Stimulated activated CD4-positive, alpha-beta T cell treated with anti-CD3 and anti-CD28 coated beads, Interleukin-2, amount 100 ng/mL, for 4 hours (primary cell): ENCODE data around the gene RPIA.
"Not testable (repeated sequence)": the region's sequence is repeated elsewhere in the genome, so short reads cannot be mapped to it uniquely, and the experiment has no call there.

ENCODE experiments used
- DNase-seq: peaks from one replicate; pipeline ENCODE4 v3.0.0-alpha.2; 2020; ENCODE audit warnings: low read depth

The RPIA gene

GRCh38 chr2:88691339-88692183, at the start of gene RPIA:
Gene RPIA (plus strand): TSS chr2:88691673. CDS start chr2:88691699, 26 bp downstream.
- DNase-seq = peak; percentile 99

- no peak for DNase-seq
These were observed 49.2 kb upstream of the RPIA start for GRCh38 chr2:88642278-88642677.

- not testable (repeated sequence) for DNase-seq
These were observed 46.1 kb upstream of the RPIA start for GRCh38 chr2:88645291-88645882.

GRCh38 chr2:88651646-88652045, 39.8 kb upstream of the RPIA start:
- no peak for DNase-seq

- DNase-seq = no peak
These were observed 36.8 kb upstream of the RPIA start for GRCh38 chr2:88654714-88655113.

- no peak for DNase-seq
These were observed 34.8 kb upstream of the RPIA start for GRCh38 chr2:88656690-88657089.

- no peak for DNase-seq
These were observed 34.3 kb upstream of the RPIA start for GRCh38 chr2:88657131-88657530.

- no peak for DNase-seq
These were observed 33.1 kb upstream of the RPIA start for GRCh38 chr2:88658326-88658725.

GRCh38 chr2:88658881-88659537, 32.5 kb upstream of the RPIA start:
- no peak for DNase-seq

GRCh38 chr2:88659538-88659915, 31.9 kb upstream of the RPIA start:
- DNase-seq = no peak

- DNase-seq = no peak
These were observed 30.9 kb upstream of the RPIA start for GRCh38 chr2:88660622-88661021.

- no peak for DNase-seq
These were observed 24.9 kb upstream of the RPIA start for GRCh38 chr2:88666576-88666975.

GRCh38 chr2:88667219-88667618, 24.3 kb upstream of the RPIA start:
- no peak for DNase-seq

GRCh38 chr2:88668862-88669261, 22.6 kb upstream of the RPIA start:
- no peak for DNase-seq

GRCh38 chr2:88669482-88670214, 21.8 kb upstream of the RPIA start:
- DNase-seq = no peak

- DNase-seq = no peak
These were observed 19.6 kb upstream of the RPIA start for GRCh38 chr2:88671786-88672427.

- no peak for DNase-seq
These were observed 18.1 kb upstream of the RPIA start for GRCh38 chr2:88673363-88673762.

- no peak for DNase-seq
These were observed 11.1 kb upstream of the RPIA start for GRCh38 chr2:88680266-88680902.

- no peak for DNase-seq
These were observed 10.6 kb upstream of the RPIA start for GRCh38 chr2:88680916-88681315.

- DNase-seq = no peak
These were observed 8.1 kb upstream of the RPIA start for GRCh38 chr2:88683160-88684021.
